ENCODE data around the gene MAT1A. TPM values are rescaled to one million over a fixed set of nuclear protein-coding genes. Genes with fewer than 3 reads are reported as not detected.

MAT1A gene
- total RNA-seq, 1 experiment from 2014 or later, result 2.1 TPM

DNA sequence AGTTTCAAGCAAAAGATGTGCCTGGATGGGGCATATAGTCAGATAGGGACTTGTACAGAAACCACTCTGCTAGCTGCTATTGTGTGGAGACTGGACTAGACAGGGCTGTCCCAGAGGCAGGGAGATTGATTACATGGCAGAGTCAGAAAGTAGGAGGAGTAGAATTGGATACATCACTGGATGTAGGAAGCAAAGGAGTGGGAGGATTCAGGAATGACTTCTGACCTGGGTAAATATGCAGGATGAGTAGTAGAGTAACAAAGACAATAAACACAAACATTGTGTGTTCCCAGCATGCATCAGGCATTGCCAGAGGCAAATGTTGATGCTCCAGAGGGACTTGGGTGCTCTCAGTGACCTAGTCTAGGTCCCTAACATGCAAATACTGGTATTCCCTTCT lies 30.9 kb upstream of the MAT1A start:
- H3K23ac ChIP-seq (ENCODE audit: insufficient read length, low read depth, low read length), result no peak overlapping the region
- no peak overlapping the region for H2BK120ac ChIP-seq (ENCODE audit: low read depth, low read length, poor library complexity, severe bottlenecking)
- no peak overlapping the region for H3K14ac ChIP-seq (ENCODE audit: insufficient read depth, low read length)
- no peak overlapping the region for H2BK12ac ChIP-seq (ENCODE audit: insufficient read length, low read depth, low read length)
- H3K27ac ChIP-seq (ENCODE audit: insufficient read length, low read depth, low read length), result no peak overlapping the region
- H4K5ac ChIP-seq (ENCODE audit: insufficient read length, low read depth, low read length), result no peak overlapping the region
- H2BK5ac ChIP-seq (ENCODE audit: insufficient read length, low read length), result no peak overlapping the region
- no peaks in the 10 kb centered on the region; a peak in 1 of 7 replicates for H3K36me3 Mint-ChIP-seq (ENCODE audit: insufficient read depth in 1 of 3, low read depth in 3 of 3)
- no peak overlapping the region for H2AK5ac ChIP-seq (ENCODE audit: insufficient read length, low read length)
- H3T11ph ChIP-seq (ENCODE audit: low read length), result no peak overlapping the region
- H3K27me3 ChIP-seq (ENCODE audit: insufficient read depth, low read length), result no peaks in the 10 kb centered on the region
- no peak overlapping the region for H3K18ac ChIP-seq (ENCODE audit: insufficient read length, low read depth, low read length)
- H3K4me2 ChIP-seq (ENCODE audit: insufficient read depth, insufficient read length, low read length), result no peak overlapping the region
- H3K23me2 ChIP-seq (ENCODE audit: insufficient read length, low read depth, low read length, poor library complexity, severe bottlenecking), result no peaks in the 10 kb centered on the region
- no peak overlapping the region for H2AFZ ChIP-seq (ENCODE audit: low read length)
- H3K79me2 ChIP-seq (ENCODE audit: insufficient read depth, low read length), result no peaks in the 10 kb centered on the region
- H2BK15ac ChIP-seq (ENCODE audit: low read depth, low read length), result no peak overlapping the region
- H3K4me1 Mint-ChIP-seq, result peaks cover 5 to 11% of the 10 kb centered on the region in 2 experiments
- no peak for DNase-seq
- no peak overlapping the region for H4K91ac ChIP-seq (ENCODE audit: insufficient read length, low read depth, low read length)
- H3K9me3 ChIP-seq (ENCODE audit: control insufficient read depth, low read depth, low read length), result no peaks in the 10 kb centered on the region
- no peak overlapping the region for H2BK20ac ChIP-seq (ENCODE audit: low read depth, low read length, poor library complexity, severe bottlenecking)
- no peak overlapping the region for H3K4me3 Mint-ChIP-seq
- no peaks in the 10 kb centered on the region; the same call in 1 of the 2 replicates for H3K4me1 ChIP-seq (ENCODE audit: insufficient read depth, low read length)
- H3K9ac ChIP-seq (ENCODE audit: extremely low read depth, insufficient read length, low read length), result no peak overlapping the region
- no peak overlapping the region for H3K56ac ChIP-seq (ENCODE audit: insufficient read length, low read depth, low read length)
- no peak overlapping the region for H4K8ac ChIP-seq (replicated peaks; ENCODE audit: insufficient read length, low read depth, low read length)
- H3K9me3 Mint-ChIP-seq, result no peaks in the 10 kb centered on the region
- TF ChIP-seq, protein P1, sequence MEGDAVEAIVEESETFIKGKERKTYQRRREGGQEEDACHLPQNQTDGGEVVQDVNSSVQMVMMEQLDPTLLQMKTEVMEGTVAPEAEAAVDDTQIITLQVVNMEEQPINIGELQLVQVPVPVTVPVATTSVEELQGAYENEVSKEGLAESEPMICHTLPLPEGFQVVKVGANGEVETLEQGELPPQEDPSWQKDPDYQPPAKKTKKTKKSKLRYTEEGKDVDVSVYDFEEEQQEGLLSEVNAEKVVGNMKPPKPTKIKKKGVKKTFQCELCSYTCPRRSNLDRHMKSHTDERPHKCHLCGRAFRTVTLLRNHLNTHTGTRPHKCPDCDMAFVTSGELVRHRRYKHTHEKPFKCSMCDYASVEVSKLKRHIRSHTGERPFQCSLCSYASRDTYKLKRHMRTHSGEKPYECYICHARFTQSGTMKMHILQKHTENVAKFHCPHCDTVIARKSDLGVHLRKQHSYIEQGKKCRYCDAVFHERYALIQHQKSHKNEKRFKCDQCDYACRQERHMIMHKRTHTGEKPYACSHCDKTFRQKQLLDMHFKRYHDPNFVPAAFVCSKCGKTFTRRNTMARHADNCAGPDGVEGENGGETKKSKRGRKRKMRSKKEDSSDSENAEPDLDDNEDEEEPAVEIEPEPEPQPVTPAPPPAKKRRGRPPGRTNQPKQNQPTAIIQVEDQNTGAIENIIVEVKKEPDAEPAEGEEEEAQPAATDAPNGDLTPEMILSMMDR (conservative IDR thresholded peaks at IDR 0.05), result no peak
- H3K79me1 ChIP-seq (ENCODE audit: insufficient read depth, low read depth, low read length, poor library complexity, severe bottlenecking), result no peaks in the 10 kb centered on the region
- peak overlapping the region in 1 of 3 experiments; percentile 78; a peak in 2 of 7 replicates for H3K27ac Mint-ChIP-seq
- H3K4ac ChIP-seq (ENCODE audit: low read depth, low read length), result no peak overlapping the region
- H4K20me1 ChIP-seq (ENCODE audit: control insufficient read depth, insufficient read depth, insufficient read length), result no peaks in the 10 kb centered on the region
- H3K27me3 Mint-ChIP-seq (ENCODE audit: low read depth), result 0 out of 2 replicates have a peak, but pooled peaks cover 2% of the 10 kb centered on the region

All from H9 (cell line).